SK-N-MC (cell line): Measurements from ENCODE around the gene LIN52.

ENCODE experiments used
- EZH2 ChIP-seq: fragments of 200-600 bp; sonication (generic); IDR thresholded peaks from one replicate; pipeline ENCODE4 v1.6.1; 2017; ENCODE audit warnings: antibody characterized with exemption
- POLR2AphosphoS5 ChIP-seq: IDR thresholded peaks from 2 replicates; pipeline ENCODE4 v1.6.1; 2012; ENCODE audit warnings: mild to moderate bottlenecking, low read depth, low read length, borderline replicate concordance

DNA sequence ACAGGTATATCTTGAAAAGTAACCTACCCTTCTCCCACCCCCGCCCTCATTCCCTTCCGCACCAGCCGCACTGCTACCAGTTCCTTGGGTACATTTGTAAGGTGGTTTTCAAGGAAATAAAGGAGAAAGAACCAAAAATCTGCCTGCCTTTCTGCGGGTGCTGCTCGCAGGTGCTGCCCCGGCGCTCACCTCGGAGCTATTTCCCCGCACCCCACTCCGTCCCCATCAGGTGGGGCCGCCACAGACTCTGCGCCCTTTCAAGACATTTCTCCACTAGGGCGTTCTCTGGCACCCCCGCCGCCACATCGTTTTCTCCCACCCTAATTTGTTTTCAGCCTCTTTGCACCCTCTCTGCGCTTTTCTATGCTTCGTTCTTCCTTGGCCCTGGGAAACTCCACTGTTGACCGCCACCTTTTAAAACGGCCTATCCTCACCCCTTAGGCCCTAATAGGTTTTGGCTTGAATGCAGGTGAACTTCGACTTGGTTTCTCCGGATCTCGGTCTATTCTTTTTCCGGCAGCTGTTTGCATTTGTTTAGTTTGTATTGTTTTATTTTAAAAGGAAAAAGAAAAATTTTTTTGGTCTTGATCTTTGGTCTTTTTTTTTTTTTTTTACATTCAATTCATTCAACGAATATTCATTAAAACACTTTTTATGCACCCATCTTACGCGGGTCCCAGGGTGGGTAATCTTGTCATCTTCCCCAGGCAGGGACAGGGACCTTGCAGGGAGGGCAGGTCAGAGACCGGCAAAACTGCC is 157.4 kb downstream of the LIN52 start:
- no peak for TF ChIP-seq POLR2AphosphoS5
- TF ChIP-seq EZH2: no peak
